Measurements from ENCODE around the gene SRP9.
A peak's percentile ranks its signal among the peaks of the same experiment; 100 is the strongest.
"Not testable (repeated sequence)": the region's sequence is repeated elsewhere in the genome, so short reads cannot be mapped to it uniquely, and the experiment has no call there.

The SRP9 gene

DNA sequence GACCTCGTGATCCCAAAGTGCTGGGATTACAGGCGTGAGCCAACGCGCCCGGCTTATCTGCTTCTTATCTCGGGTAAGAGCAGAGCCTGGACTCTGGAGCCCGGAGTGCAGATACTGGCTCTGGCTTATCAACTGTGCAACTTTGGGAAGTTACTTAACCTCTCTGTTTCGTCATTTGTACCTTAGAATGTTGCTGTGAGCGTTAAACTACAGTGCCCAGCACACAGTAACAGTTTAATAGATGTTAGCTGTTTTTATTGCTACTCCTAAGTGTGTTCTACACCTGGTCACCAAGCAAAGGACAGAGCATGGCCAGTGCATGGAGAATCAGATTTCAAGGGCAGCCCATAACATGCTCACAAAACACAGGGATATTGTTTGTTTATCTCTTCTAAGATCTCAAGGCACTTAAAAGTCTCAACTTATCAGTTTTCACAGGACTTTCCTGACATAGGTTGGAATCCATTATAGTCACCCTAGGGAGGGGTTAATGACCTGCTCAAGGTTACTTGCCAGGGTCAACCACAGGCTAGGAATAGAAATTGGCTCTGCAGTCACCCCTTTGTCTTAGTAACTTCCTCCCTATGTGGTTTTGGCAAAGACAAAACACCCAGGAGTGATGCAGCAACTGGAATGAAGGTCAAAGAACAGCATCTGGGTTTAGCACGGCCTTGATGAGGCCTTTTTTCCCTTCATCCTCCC, 22.5 kb upstream of the SRP9 start:
- peaks cover 0 to 46% (median 16%) of the 10 kb centered on the region in 5 donors for H3K4me1 ChIP-seq (ENCODE audit: control insufficient read depth in 5 of 5, insufficient read depth in 5 of 5, low read length in 5 of 5)
- peak overlapping the region; percentile 65 for H3K27ac ChIP-seq (ENCODE audit: low read depth, low read length)
- H3K4me3 ChIP-seq (ENCODE audit: low read depth in 1 of 5, low read length in 5 of 5): no peak overlapping the region
- no peaks in the 10 kb centered on the region for H3K27me3 ChIP-seq (ENCODE audit: control insufficient read depth in 5 of 5, insufficient read depth in 4 of 5, low read length in 5 of 5)
- no peak overlapping the region for H3K9ac ChIP-seq (ENCODE audit: low read length in 5 of 5)
- H3K9me3 ChIP-seq (ENCODE audit: control insufficient read depth in 5 of 5, low read length in 5 of 5): no peaks in the 10 kb centered on the region
- H3K36me3 ChIP-seq (ENCODE audit: control insufficient read depth in 5 of 5, insufficient read depth in 5 of 5, low read length in 5 of 5): no peaks in the 10 kb centered on the region

DNA sequence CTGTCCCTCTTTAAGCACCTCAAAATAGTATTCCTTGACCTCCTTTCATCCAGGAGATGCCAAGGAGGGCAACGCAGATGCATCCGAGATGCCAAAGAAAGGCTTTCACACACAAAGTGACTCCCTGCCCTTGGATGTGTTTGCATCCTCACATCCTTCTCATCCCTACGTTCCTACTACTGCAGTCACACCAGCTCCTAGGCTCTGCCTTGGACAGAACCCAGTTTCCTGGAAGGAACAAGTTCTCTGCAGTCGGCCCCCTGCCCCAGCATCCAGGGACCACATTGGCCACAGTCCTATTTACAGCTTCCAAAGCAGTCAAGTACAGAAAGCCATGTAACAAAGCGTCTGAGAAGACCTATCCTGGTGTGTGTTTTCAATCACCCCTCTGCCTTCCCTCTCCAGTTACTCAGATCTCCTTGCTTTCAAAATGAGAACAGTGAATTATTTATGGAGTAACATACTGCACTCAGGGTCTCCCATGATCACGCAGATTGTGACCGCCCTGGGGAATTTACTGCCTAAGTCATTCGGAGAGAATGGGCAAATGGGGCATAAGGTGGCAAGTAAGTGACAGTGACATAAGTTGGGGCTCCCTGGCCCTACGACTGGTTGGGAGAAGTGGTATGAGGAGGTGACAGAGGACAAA, 21.8 kb upstream of the SRP9 start:
- Histone ChIP-seq H3K27me3 (ENCODE audit: control insufficient read depth in 5 of 5, insufficient read depth in 4 of 5, low read length in 5 of 5) (no peaks in the 10 kb centered on the region), H3K4me3 (ENCODE audit: low read depth in 1 of 5, low read length in 5 of 5) (no peak overlapping the region), H3K27ac (ENCODE audit: low read depth, low read length) (peak overlapping the region; percentile 65), H3K36me3 (ENCODE audit: control insufficient read depth in 5 of 5, insufficient read depth in 5 of 5, low read length in 5 of 5) (no peaks in the 10 kb centered on the region), H3K9ac (ENCODE audit: low read length in 5 of 5) (peak overlapping the region in 1 of 5 donors; percentile 23), H3K9me3 (ENCODE audit: control insufficient read depth in 5 of 5, low read length in 5 of 5) (no peaks in the 10 kb centered on the region), H3K4me1 (ENCODE audit: control insufficient read depth in 5 of 5, insufficient read depth in 5 of 5, low read length in 5 of 5) (peaks cover 0 to 39% (median 16%) of the 10 kb centered on the region in 5 donors)

DNA sequence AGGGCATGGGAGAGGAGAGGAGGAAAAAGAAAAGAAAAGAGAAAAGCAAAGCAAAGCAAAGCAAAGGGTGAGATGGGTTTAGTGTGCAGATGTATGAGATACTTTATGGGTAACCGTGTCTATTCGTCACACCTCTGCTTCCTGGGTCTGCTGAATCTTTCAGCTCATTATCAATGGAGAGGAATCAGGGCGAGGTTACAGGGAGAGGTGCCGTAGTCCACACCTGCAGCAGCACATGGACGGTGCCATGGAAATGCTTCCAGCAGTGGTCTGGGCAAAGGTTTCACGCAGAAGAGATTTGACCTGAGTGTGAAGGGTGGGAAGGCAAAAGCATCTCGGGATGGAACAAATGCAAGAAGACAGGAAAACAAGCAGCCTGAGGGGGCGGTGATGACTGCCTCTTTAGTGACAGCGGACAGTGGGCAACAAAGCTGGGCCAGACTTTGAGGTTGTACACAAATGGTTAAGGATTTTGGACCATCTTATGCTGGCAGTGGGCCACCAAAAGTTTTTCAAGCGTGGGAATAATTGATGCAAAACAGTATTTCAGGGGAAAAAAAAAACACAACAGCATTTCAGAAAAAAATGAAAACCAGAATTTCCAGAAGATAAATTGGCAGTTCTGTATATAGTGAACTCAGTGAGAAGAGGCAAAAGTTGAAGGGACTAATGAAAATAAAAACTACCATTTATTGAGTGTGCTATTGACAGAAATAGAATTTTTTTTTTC, 19.5 kb upstream of the SRP9 start:
- peak overlapping the region; percentile 10 for H3K27ac ChIP-seq (ENCODE audit: low read depth, low read length)
- no peak overlapping the region for H3K9ac ChIP-seq (ENCODE audit: low read length in 5 of 5)
- no peak overlapping the region for H3K4me3 ChIP-seq (ENCODE audit: low read depth in 1 of 5, low read length in 5 of 5)
- no peaks in the 10 kb centered on the region for H3K27me3 ChIP-seq (ENCODE audit: control insufficient read depth in 5 of 5, insufficient read depth in 4 of 5, low read length in 5 of 5)
- H3K36me3 ChIP-seq (ENCODE audit: control insufficient read depth in 5 of 5, insufficient read depth in 5 of 5, low read length in 5 of 5): no peaks in the 10 kb centered on the region
- H3K4me1 ChIP-seq (ENCODE audit: control insufficient read depth in 5 of 5, insufficient read depth in 5 of 5, low read length in 5 of 5): peaks cover 3 to 50% (median 28%) of the 10 kb centered on the region in 5 donors
- no peaks in the 10 kb centered on the region for H3K9me3 ChIP-seq (ENCODE audit: control insufficient read depth in 5 of 5, low read length in 5 of 5)

DNA sequence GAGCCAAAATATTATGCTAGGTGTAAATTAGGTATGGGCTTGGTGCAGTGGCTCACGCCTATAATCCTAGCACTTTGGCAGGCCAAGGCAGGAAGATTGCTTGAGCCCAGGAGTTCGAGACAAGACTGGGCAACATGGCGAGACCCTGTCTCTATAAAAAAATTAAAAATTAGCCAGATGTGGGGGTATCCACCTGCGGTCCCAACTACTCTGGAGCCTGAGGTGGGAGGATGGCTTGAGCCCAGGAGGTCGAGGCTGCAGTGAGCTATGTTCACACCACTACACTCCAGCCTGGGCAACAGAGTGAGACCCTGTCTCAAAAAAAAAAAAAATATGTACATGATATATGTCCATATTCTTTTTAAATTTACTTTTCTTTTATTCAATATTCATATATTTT, 17.7 kb upstream of the SRP9 start:
- H3K9ac ChIP-seq (ENCODE audit: low read length in 5 of 5); H3K36me3 ChIP-seq (ENCODE audit: control insufficient read depth in 5 of 5, insufficient read depth in 5 of 5, low read length in 5 of 5); H3K4me3 ChIP-seq (ENCODE audit: low read depth in 1 of 5, low read length in 5 of 5); H3K27ac ChIP-seq (ENCODE audit: low read depth, low read length); H3K27me3 ChIP-seq (ENCODE audit: control insufficient read depth in 5 of 5, insufficient read depth in 4 of 5, low read length in 5 of 5); H3K9me3 ChIP-seq (ENCODE audit: control insufficient read depth in 5 of 5, low read length in 5 of 5): not testable (repeated sequence)
- peaks cover 12 to 63% (median 38%) of the 10 kb centered on the region in 5 donors for H3K4me1 ChIP-seq (ENCODE audit: control insufficient read depth in 5 of 5, insufficient read depth in 5 of 5, low read length in 5 of 5)

GRCh38 chr1:225760531-225760930, 17.1 kb upstream of the SRP9 start:
- H3K27me3 ChIP-seq (ENCODE audit: control insufficient read depth in 5 of 5, insufficient read depth in 4 of 5, low read length in 5 of 5): no peaks in the 10 kb centered on the region
- H3K27ac ChIP-seq (ENCODE audit: low read depth, low read length): no peak overlapping the region
- no peak overlapping the region for H3K9ac ChIP-seq (ENCODE audit: low read length in 5 of 5)
- no peaks in the 10 kb centered on the region for H3K9me3 ChIP-seq (ENCODE audit: control insufficient read depth in 5 of 5, low read length in 5 of 5)
- H3K4me1 ChIP-seq (ENCODE audit: control insufficient read depth in 5 of 5, insufficient read depth in 5 of 5, low read length in 5 of 5): peaks cover 12 to 58% (median 32%) of the 10 kb centered on the region in 5 donors
- H3K36me3 ChIP-seq (ENCODE audit: control insufficient read depth in 5 of 5, insufficient read depth in 5 of 5, low read length in 5 of 5): no peaks in the 10 kb centered on the region
- H3K4me3 ChIP-seq (ENCODE audit: low read depth in 1 of 5, low read length in 5 of 5): no peak overlapping the region

- not testable (repeated sequence) for H3K27ac ChIP-seq (ENCODE audit: low read depth, low read length); H3K9me3 ChIP-seq (ENCODE audit: control insufficient read depth in 5 of 5, low read length in 5 of 5); H3K9ac ChIP-seq (ENCODE audit: low read length in 5 of 5); H3K27me3 ChIP-seq (ENCODE audit: control insufficient read depth in 5 of 5, insufficient read depth in 4 of 5, low read length in 5 of 5); H3K4me3 ChIP-seq (ENCODE audit: low read depth in 1 of 5, low read length in 5 of 5); H3K36me3 ChIP-seq (ENCODE audit: control insufficient read depth in 5 of 5, insufficient read depth in 5 of 5, low read length in 5 of 5)
- peaks cover 11 to 53% (median 28%) of the 10 kb centered on the region in 5 donors for H3K4me1 ChIP-seq (ENCODE audit: control insufficient read depth in 5 of 5, insufficient read depth in 5 of 5, low read length in 5 of 5)
Observed at GRCh38 chr1:225761395-225761794, 16.2 kb upstream of the SRP9 start.

DNA sequence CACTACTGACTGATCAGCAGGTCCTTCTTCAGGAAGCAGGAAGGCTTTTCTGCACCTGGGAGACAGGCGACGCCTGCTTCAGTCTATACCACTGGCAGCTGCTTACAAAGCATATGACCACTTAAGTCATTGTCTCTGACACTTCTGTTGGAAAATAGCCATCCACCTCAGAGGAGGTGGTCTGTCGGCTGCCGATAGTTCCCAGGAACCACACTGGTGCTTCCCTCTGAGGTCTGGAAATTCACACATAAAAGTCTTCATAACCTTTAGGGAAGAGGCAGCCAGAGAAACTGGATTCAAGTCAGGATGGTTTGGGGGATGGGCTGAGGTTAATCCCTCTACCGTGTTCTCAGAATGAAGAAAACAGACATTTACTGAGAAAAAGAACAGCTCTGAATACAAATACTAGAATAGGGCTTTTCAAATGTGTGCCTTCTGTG, 15.6 kb upstream of the SRP9 start:
- peaks cover 17 to 57% (median 34%) of the 10 kb centered on the region in 5 donors for H3K4me1 ChIP-seq (ENCODE audit: control insufficient read depth in 5 of 5, insufficient read depth in 5 of 5, low read length in 5 of 5)
- no peaks in the 10 kb centered on the region for H3K27me3 ChIP-seq (ENCODE audit: control insufficient read depth in 5 of 5, insufficient read depth in 4 of 5, low read length in 5 of 5)
- no peak overlapping the region for H3K9ac ChIP-seq (ENCODE audit: low read length in 5 of 5)
- H3K36me3 ChIP-seq (ENCODE audit: control insufficient read depth in 5 of 5, insufficient read depth in 5 of 5, low read length in 5 of 5): no peaks in the 10 kb centered on the region
- H3K4me3 ChIP-seq (ENCODE audit: low read depth in 1 of 5, low read length in 5 of 5): no peak overlapping the region
- peak overlapping the region; percentile 2 for H3K27ac ChIP-seq (ENCODE audit: low read depth, low read length)
- no peaks in the 10 kb centered on the region for H3K9me3 ChIP-seq (ENCODE audit: control insufficient read depth in 5 of 5, low read length in 5 of 5)

DNA sequence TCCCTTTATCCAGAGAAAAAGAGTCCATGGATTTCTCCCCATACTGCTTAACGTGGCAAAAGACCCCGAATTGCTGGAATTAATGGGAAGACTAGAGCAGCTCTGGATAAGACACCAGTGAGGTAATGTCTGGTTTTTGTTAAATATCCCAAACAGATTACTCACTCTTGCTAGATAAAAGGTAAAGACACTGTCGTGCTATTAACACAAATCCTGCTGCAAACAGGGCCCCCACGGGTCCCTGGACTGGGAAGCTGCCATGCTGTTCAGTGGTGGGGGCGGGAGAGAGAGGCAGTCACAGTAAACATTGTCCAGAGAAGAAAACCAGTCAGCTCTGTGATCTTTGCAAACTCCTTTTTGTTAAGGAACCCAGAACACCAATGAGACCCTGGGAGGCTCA, 15.2 kb upstream of the SRP9 start:
- Histone ChIP-seq H3K4me3 (ENCODE audit: low read depth in 1 of 5, low read length in 5 of 5) (no peak overlapping the region), H3K27me3 (ENCODE audit: control insufficient read depth in 5 of 5, insufficient read depth in 4 of 5, low read length in 5 of 5) (no peaks in the 10 kb centered on the region), H3K9me3 (ENCODE audit: control insufficient read depth in 5 of 5, low read length in 5 of 5) (no peaks in the 10 kb centered on the region), H3K9ac (ENCODE audit: low read length in 5 of 5) (no peak overlapping the region), H3K27ac (ENCODE audit: low read depth, low read length) (peak overlapping the region; percentile 2), H3K36me3 (ENCODE audit: control insufficient read depth in 5 of 5, insufficient read depth in 5 of 5, low read length in 5 of 5) (no peaks in the 10 kb centered on the region), H3K4me1 (ENCODE audit: control insufficient read depth in 5 of 5, insufficient read depth in 5 of 5, low read length in 5 of 5) (peaks cover 17 to 61% (median 38%) of the 10 kb centered on the region in 5 donors)

DNA sequence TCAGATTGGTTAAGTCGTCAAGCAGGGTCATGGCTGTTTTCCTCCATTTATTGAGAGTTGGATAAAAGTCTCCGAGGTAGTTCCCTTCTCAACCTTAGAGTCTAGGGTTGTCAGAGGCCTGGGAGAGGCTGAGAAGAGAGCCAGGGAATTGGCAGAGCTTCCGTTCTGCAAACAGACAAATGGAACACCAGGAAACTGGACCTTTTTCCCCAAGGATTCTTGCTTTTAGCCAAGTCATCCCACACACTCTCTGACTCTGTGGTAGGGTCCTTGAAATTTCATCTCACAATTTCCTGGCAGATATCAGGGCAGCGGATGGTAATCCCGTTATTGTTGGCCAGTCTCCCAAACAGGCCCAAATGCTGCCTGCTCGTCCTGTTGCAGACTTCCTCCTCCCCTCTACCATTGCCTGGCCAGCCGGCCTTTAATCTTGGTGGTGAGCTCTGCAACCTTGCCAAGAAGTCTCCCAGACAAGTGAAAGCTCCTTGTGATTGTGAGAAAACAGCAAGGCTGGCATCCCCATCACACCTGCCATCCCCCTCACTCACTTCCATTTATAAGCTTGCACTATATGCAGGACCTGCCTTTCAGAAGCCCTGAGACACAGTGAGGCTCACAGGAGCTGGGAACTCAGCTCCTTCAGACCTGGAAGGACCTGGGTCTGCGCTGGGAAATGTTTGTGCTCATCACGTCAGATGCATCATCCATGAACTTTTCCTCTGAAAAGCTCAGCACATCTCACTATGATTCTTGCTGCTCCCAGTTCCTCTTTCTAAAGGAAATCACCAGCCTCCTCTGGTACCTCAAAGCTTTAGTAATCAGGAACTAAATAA, 13.7 kb upstream of the SRP9 start:
- Histone ChIP-seq H3K4me1 (ENCODE audit: control insufficient read depth in 5 of 5, insufficient read depth in 5 of 5, low read length in 5 of 5) (peaks cover 20 to 63% (median 46%) of the 10 kb centered on the region in 5 donors), H3K9ac (ENCODE audit: low read length in 5 of 5) (no peak overlapping the region), H3K27ac (ENCODE audit: low read depth, low read length) (peak overlapping the region; percentile 62), H3K4me3 (ENCODE audit: low read depth in 1 of 5, low read length in 5 of 5) (peak overlapping the region in 1 of 5 donors; percentile 15), H3K36me3 (ENCODE audit: control insufficient read depth in 5 of 5, insufficient read depth in 5 of 5, low read length in 5 of 5) (no peaks in the 10 kb centered on the region), H3K27me3 (ENCODE audit: control insufficient read depth in 5 of 5, insufficient read depth in 4 of 5, low read length in 5 of 5) (no peaks in the 10 kb centered on the region), H3K9me3 (ENCODE audit: control insufficient read depth in 5 of 5, low read length in 5 of 5) (no peaks in the 10 kb centered on the region)
